GM23338 (cell line): ENCODE results near the gene OTOG. TPM values are rescaled to one million over a fixed set of nuclear protein-coding genes. Genes with fewer than 3 reads are reported as not detected.

ENCODE experiments used
- JUNB ChIP-seq: IDR thresholded peaks from one replicate; pipeline ENCODE4 v1.6.1; 2016; ENCODE audit warnings: antibody characterized with exemption; ENCODE audit not compliant: unreplicated experiment
- NANOG ChIP-seq: IDR thresholded peaks from 2 replicates; pipeline ENCODE4 v1.6.1; 2016; ENCODE audit warnings: antibody characterized with exemption, borderline replicate concordance
- STAT1 ChIP-seq: IDR thresholded peaks from one replicate; pipeline ENCODE4 v1.6.1; 2016; ENCODE audit warnings: antibody characterized with exemption; ENCODE audit not compliant: unreplicated experiment
- ZNF331 ChIP-seq: fragments of 250-450 bp; sonication (Bioruptor Pico); IDR thresholded peaks from 2 replicates; pipeline ENCODE4 v1.5.0; 2020; ENCODE audit warnings: low read depth, mild to moderate bottlenecking, moderate library complexity
- polyA plus RNA-seq: library from polyadenylated mRNA; unstranded; fragments of >200 nt; fragmentation: Nextera tagmentation; extraction: Ambion mirVana; gene quantifications from 2 replicates; pipeline ENCODE4 v1.2.1, GENCODE V29; 2016
- total RNA-seq: library from RNA; depleted of rRNA; stranded (reverse); fragments of >200 nt; shearing (Covaris generic); gene quantifications from 2 replicates; pipeline ENCODE4 v1.2.3, GENCODE V29; 2014
- TF ChIP-seq, protein P1 (sequence below): fragments of 250-450 bp; sonication (Bioruptor Pico); IDR thresholded peaks from 2 replicates; pipeline ENCODE4 v1.5.0; 2020; ENCODE audit warnings: mild to moderate bottlenecking, moderate library complexity
- TF ChIP-seq, protein P2 (sequence below): IDR thresholded peaks from one replicate; pipeline ENCODE4 v1.6.1; 2018; ENCODE audit warnings: antibody characterized with exemption; ENCODE audit not compliant: unreplicated experiment

The OTOG gene
- total and polyA plus RNA-seq, 2 experiments from 2014 or later, result 0.40 to 0.52 TPM

DNA sequence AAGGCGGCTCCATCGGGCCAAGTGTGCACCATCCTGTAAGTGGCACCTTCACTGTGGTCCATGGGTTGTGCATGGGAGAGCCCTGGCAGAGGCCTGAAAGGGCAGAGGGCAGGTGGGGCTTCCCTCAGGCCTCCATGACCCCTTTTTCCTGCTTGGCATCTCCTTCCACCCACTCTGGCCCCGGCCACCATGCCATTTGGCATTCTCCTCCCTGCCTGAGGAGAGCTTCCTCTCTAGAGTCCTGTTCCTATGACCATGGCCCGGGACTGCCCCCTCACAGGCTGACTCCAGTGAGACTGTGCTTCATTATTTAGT lies 4.9 kb downstream of the OTOG start (continued):
- TF ChIP-seq, protein P1, sequence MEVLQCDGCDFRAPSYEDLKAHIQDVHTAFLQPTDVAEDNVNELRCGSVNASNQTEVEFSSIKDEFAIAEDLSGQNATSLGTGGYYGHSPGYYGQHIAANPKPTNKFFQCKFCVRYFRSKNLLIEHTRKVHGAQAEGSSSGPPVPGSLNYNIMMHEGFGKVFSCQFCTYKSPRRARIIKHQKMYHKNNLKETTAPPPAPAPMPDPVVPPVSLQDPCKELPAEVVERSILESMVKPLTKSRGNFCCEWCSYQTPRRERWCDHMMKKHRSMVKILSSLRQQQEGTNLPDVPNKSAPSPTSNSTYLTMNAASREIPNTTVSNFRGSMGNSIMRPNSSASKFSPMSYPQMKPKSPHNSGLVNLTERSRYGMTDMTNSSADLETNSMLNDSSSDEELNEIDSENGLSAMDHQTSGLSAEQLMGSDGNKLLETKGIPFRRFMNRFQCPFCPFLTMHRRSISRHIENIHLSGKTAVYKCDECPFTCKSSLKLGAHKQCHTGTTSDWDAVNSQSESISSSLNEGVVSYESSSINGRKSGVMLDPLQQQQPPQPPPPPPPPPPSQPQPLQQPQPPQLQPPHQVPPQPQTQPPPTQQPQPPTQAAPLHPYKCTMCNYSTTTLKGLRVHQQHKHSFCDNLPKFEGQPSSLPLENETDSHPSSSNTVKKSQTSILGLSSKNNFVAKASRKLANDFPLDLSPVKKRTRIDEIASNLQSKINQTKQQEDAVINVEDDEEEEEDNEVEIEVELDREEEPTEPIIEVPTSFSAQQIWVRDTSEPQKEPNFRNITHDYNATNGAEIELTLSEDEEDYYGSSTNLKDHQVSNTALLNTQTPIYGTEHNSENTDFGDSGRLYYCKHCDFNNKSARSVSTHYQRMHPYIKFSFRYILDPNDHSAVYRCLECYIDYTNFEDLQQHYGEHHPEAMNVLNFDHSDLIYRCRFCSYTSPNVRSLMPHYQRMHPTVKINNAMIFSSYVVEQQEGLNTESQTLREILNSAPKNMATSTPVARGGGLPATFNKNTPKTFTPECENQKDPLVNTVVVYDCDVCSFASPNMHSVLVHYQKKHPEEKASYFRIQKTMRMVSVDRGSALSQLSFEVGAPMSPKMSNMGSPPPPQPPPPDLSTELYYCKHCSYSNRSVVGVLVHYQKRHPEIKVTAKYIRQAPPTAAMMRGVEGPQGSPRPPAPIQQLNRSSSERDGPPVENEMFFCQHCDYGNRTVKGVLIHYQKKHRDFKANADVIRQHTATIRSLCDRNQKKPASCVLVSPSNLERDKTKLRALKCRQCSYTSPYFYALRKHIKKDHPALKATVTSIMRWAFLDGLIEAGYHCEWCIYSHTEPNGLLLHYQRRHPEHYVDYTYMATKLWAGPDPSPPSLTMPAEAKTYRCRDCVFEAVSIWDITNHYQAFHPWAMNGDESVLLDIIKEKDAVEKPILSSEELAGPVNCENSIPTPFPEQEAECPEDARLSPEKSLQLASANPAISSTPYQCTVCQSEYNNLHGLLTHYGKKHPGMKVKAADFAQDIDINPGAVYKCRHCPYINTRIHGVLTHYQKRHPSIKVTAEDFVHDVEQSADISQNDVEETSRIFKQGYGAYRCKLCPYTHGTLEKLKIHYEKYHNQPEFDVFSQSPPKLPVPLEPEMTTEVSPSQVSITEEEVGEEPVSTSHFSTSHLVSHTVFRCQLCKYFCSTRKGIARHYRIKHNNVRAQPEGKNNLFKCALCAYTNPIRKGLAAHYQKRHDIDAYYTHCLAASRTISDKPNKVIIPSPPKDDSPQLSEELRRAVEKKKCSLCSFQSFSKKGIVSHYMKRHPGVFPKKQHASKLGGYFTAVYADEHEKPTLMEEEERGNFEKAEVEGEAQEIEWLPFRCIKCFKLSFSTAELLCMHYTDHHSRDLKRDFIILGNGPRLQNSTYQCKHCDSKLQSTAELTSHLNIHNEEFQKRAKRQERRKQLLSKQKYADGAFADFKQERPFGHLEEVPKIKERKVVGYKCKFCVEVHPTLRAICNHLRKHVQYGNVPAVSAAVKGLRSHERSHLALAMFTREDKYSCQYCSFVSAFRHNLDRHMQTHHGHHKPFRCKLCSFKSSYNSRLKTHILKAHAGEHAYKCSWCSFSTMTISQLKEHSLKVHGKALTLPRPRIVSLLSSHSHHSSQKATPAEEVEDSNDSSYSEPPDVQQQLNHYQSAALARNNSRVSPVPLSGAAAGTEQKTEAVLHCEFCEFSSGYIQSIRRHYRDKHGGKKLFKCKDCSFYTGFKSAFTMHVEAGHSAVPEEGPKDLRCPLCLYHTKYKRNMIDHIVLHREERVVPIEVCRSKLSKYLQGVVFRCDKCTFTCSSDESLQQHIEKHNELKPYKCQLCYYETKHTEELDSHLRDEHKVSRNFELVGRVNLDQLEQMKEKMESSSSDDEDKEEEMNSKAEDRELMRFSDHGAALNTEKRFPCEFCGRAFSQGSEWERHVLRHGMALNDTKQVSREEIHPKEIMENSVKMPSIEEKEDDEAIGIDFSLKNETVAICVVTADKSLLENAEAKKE, result no peak
- TF ChIP-seq STAT1 (no peak), ZNF331 (no peak), JUNB (no peak), NANOG (no peak)
- TF ChIP-seq, protein P2, sequence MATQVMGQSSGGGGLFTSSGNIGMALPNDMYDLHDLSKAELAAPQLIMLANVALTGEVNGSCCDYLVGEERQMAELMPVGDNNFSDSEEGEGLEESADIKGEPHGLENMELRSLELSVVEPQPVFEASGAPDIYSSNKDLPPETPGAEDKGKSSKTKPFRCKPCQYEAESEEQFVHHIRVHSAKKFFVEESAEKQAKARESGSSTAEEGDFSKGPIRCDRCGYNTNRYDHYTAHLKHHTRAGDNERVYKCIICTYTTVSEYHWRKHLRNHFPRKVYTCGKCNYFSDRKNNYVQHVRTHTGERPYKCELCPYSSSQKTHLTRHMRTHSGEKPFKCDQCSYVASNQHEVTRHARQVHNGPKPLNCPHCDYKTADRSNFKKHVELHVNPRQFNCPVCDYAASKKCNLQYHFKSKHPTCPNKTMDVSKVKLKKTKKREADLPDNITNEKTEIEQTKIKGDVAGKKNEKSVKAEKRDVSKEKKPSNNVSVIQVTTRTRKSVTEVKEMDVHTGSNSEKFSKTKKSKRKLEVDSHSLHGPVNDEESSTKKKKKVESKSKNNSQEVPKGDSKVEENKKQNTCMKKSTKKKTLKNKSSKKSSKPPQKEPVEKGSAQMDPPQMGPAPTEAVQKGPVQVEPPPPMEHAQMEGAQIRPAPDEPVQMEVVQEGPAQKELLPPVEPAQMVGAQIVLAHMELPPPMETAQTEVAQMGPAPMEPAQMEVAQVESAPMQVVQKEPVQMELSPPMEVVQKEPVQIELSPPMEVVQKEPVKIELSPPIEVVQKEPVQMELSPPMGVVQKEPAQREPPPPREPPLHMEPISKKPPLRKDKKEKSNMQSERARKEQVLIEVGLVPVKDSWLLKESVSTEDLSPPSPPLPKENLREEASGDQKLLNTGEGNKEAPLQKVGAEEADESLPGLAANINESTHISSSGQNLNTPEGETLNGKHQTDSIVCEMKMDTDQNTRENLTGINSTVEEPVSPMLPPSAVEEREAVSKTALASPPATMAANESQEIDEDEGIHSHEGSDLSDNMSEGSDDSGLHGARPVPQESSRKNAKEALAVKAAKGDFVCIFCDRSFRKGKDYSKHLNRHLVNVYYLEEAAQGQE, result no peak
